IMR-90 (cell line): Measurements from ENCODE around the gene AGAP1. TPM values are rescaled to one million over a fixed set of nuclear protein-coding genes. Genes with fewer than 3 reads are reported as not detected.
A peak's percentile ranks its signal among the peaks of the same experiment; 100 is the strongest.

ENCODE experiments used
- ATAC-seq: fragments of 200-7000 bp; cut with Tn5 transposase; 2 replicates; pipeline ENCODE4 v1.9.1; 2020; ENCODE audit warnings: low read depth, mild to moderate bottlenecking, moderate library complexity
- BruUV-seq: library from RNA; stranded (reverse); fragments of 400-500 nt; replicated peaks from 2 replicates; lab custom pipeline; 2021; lab: Mats Ljungman, UMichigan
- CTCF ChIA-PET: fragments of 300-600 bp; formaldehyde crosslinking; extraction: SDS; loops from one replicate; lab custom pipeline; 2021; ENCODE audit warnings: antibody characterized with exemption; lab: Yijun Ruan, JAX
- POLR2A ChIA-PET: fragments of 300-600 bp; sonication (Branson Sonifier 250); formaldehyde crosslinking; loops from one replicate; lab custom pipeline; 2022; ENCODE audit warnings: antibody characterized with exemption; ENCODE audit not compliant: unreplicated experiment; lab: Charles Lee
- DNase-seq: peaks from one replicate; pipeline ENCODE4 v3.0.0; 2013
- H2AFZ ChIP-seq: replicated peaks from 2 replicates; pipeline ENCODE3; 2013; ENCODE audit warnings: low read length, mild to moderate bottlenecking; ENCODE audit not compliant: poor library complexity
- H2AK5ac ChIP-seq: 2 replicates; pipeline ENCODE4 v1.6.1; 2013; ENCODE audit warnings: low read depth, low read length, inconsistent platforms
- H2AK9ac ChIP-seq: replicated peaks from 2 replicates; pipeline ENCODE3; 2013; ENCODE audit warnings: mild to moderate bottlenecking, low read depth, low read length, moderate library complexity; ENCODE audit not compliant: poor library complexity
- H2BK120ac ChIP-seq: 2 replicates; pipeline ENCODE4 v1.6.1; 2013; ENCODE audit warnings: low read depth, low read length, inconsistent platforms
- H2BK15ac ChIP-seq: 3 replicates; pipeline ENCODE4 v1.6.1; 2013; ENCODE audit warnings: low read depth, low read length, inconsistent platforms
- H2BK20ac ChIP-seq: 2 replicates; pipeline ENCODE4 v1.6.1; 2013; ENCODE audit warnings: low read depth, mild to moderate bottlenecking, inconsistent platforms, low read length, moderate library complexity
- H2BK5ac ChIP-seq: 2 replicates; pipeline ENCODE4 v1.6.1; 2013; ENCODE audit warnings: mild to moderate bottlenecking, low read depth, low read length, inconsistent platforms; ENCODE audit not compliant: poor library complexity, severe bottlenecking
- H3K14ac ChIP-seq: replicated peaks from 2 replicates; pipeline ENCODE4 v1.6.1; 2013; ENCODE audit warnings: low read depth, low read length, inconsistent platforms
- H3K18ac ChIP-seq: 2 replicates; pipeline ENCODE4 v1.6.1; 2013; ENCODE audit warnings: low read depth, low read length, control low read depth
- H3K23ac ChIP-seq: 2 replicates; pipeline ENCODE4 v1.6.1; 2013; ENCODE audit warnings: low read depth, low read length, inconsistent platforms
- H3K27ac ChIP-seq: 2 replicates; pipeline ENCODE4 v1.5.1; 2013; ENCODE audit warnings: mild to moderate bottlenecking, control low read depth, low read length; ENCODE audit not compliant: insufficient read depth
- H3K27me3 ChIP-seq: 2 replicates; pipeline ENCODE4 v1.6.1; 2013; ENCODE audit warnings: low read length; ENCODE audit not compliant: control insufficient read depth, insufficient read depth
- H3K36me3 ChIP-seq: 2 replicates; pipeline ENCODE4 v1.6.1; 2013; ENCODE audit warnings: low read length, mixed read lengths; ENCODE audit not compliant: control insufficient read depth, insufficient read depth
- H3K4ac ChIP-seq: 2 replicates; pipeline ENCODE4 v1.6.1; 2013; ENCODE audit warnings: low read depth, low read length, inconsistent platforms
- H3K4me1 ChIP-seq: 2 replicates; pipeline ENCODE4 v1.6.1; 2013; ENCODE audit warnings: low read length, mixed read lengths; ENCODE audit not compliant: control insufficient read depth, insufficient read depth
- H3K4me2 ChIP-seq: 2 replicates; pipeline ENCODE4 v1.6.1; 2013; ENCODE audit warnings: low read depth, mild to moderate bottlenecking, control low read depth, low read length, moderate library complexity
- H3K4me3 ChIP-seq: 2 replicates; pipeline ENCODE4 v1.5.1; 2013; ENCODE audit warnings: low read depth, mild to moderate bottlenecking, control low read depth, low read length, moderate library complexity; ENCODE audit not compliant: insufficient read depth
- H3K56ac ChIP-seq: 2 replicates; pipeline ENCODE4 v1.6.1; 2013; ENCODE audit warnings: low read length, inconsistent platforms; ENCODE audit not compliant: insufficient read depth; ENCODE audit errors: extremely low read depth
- H3K79me1 ChIP-seq, 2 experiments: 2 replicates each; pipeline ENCODE4 v1.6.1; 2013; ENCODE audit warnings: low read length in 2 of 2, inconsistent platforms in 1 of 2, low read depth in 1 of 2
- H3K9ac ChIP-seq: 2 replicates; pipeline ENCODE4 v1.6.1; 2013; ENCODE audit warnings: low read depth, low read length, control low read depth
- H3K9me1 ChIP-seq: 2 replicates; pipeline ENCODE4 v1.6.1; 2013; ENCODE audit warnings: low read length, inconsistent platforms; ENCODE audit not compliant: insufficient read depth
- H3K9me3 ChIP-seq: 2 replicates; pipeline ENCODE4 v1.6.1; 2013; ENCODE audit warnings: low read length; ENCODE audit not compliant: control insufficient read depth, insufficient read depth
- H4K20me1 ChIP-seq: 2 replicates; pipeline ENCODE4 v1.6.1; 2013; ENCODE audit warnings: low read length, inconsistent platforms; ENCODE audit not compliant: insufficient read depth
- H4K5ac ChIP-seq: 2 replicates; pipeline ENCODE4 v1.6.1; 2013; ENCODE audit warnings: mild to moderate bottlenecking, low read depth, low read length, control low read depth
- H4K8ac ChIP-seq, 2 experiments: 2 replicates each; pipeline ENCODE4 v1.6.1; 2013; ENCODE audit warnings: low read depth in 2 of 2, low read length in 2 of 2, control low read depth in 1 of 2, inconsistent platforms in 1 of 2
- H4K91ac ChIP-seq: 2 replicates; pipeline ENCODE4 v1.6.1; 2013; ENCODE audit warnings: low read depth, low read length, inconsistent platforms; ENCODE audit not compliant: insufficient read depth
- BHLHE40 ChIP-seq: fragments of 150-350 bp; IDR thresholded peaks from 2 replicates; pipeline ENCODE4 v1.6.1; 2016; ENCODE audit warnings: mild to moderate bottlenecking, low read depth, low read length
- CEBPB ChIP-seq: IDR thresholded peaks from 2 replicates; pipeline ENCODE4 v1.6.1; 2012; ENCODE audit warnings: low read depth, low read length, improper control_type of control experiment
- CHD1 ChIP-seq: IDR thresholded peaks from 2 replicates; pipeline ENCODE4 v1.6.1; 2012; ENCODE audit warnings: low read depth, low read length, improper control_type of control experiment
- FOS ChIP-seq: fragments of 150-350 bp; IDR thresholded peaks from 2 replicates; pipeline ENCODE4 v1.6.1; 2016; ENCODE audit warnings: low read depth, low read length
- MAFK ChIP-seq: IDR thresholded peaks from 2 replicates; pipeline ENCODE4 v1.6.1; 2012; ENCODE audit warnings: low read depth, low read length, improper control_type of control experiment
- MAZ ChIP-seq: IDR thresholded peaks from 2 replicates; pipeline ENCODE4 v1.6.1; 2012; ENCODE audit warnings: low read depth, mild to moderate bottlenecking, low read length, improper control_type of control experiment, moderate library complexity, borderline replicate concordance
- RAD21 ChIP-seq: IDR thresholded peaks from 2 replicates; pipeline ENCODE4 v1.6.1; 2012; ENCODE audit warnings: low read length, improper control_type of control experiment
- RFX5 ChIP-seq: IDR thresholded peaks from 2 replicates; pipeline ENCODE4 v1.8.0; 2012; ENCODE audit warnings: low read depth, mild to moderate bottlenecking, low read length, moderate library complexity
- WGBS, 2 experiments: methylation state at CpG; one replicate each; pipeline versions ENCODE4 v1.1.5 to v1.1.7; 2013; ENCODE audit warnings: missing lambda C conversion rate in 2 of 2; ENCODE audit not compliant: insufficient read length in 1 of 2; ENCODE audit errors: extremely low coverage in 2 of 2; 5-methylcytosine and 5-hydroxymethylcytosine counted together
- dilution Hi-C: fragments of 300-500 bp; cut with HindIII; formaldehyde crosslinking; loops from one replicate; pipeline ENCODE4 v1.14.3; 2018; ENCODE audit warnings: low sequenced_read_pairs; ENCODE audit not compliant: unreplicated experiment
- in situ Hi-C: fragments of 300-500 bp; cut with MboI; formaldehyde crosslinking; loops from 3 replicates; pipeline ENCODE4 v1.14.3; 2019; ENCODE audit warnings: low sequenced_read_pairs, inconsistent platforms, mixed read lengths
- intact Hi-C: fragments of 100-400 bp; cut with micrococcal nuclease; formaldehyde crosslinking; loops from 2 replicates; pipeline ENCODE4 v1.10.0; 2022
- polyA plus RNA-seq, 3 experiments: library from polyadenylated mRNA; depleted of rRNA; stranded (reverse); fragments of >200 nt; gene quantifications; 2 replicates each; pipeline ENCODE4 v1.2.3, GENCODE V29; 2012; ENCODE audit warnings: low replicate concordance in 1 of 3
- total RNA-seq: library from RNA; depleted of rRNA; stranded (reverse); fragments of >200 nt; gene quantifications from 2 replicates; pipeline ENCODE4 v1.2.3, GENCODE V29; 2012
- TF ChIP-seq, protein P1 (sequence below): fragments of 150-350 bp; IDR thresholded peaks from 2 replicates; pipeline ENCODE4 v1.6.1; 2017; ENCODE audit warnings: mild to moderate bottlenecking, antibody characterized with exemption, low read length, low read depth

The AGAP1 gene
- total and polyA plus RNA-seq, 2 of the 4 experiments (the other 2 are of a cell fraction), result 15.1 to 16.4 TPM

DNA sequence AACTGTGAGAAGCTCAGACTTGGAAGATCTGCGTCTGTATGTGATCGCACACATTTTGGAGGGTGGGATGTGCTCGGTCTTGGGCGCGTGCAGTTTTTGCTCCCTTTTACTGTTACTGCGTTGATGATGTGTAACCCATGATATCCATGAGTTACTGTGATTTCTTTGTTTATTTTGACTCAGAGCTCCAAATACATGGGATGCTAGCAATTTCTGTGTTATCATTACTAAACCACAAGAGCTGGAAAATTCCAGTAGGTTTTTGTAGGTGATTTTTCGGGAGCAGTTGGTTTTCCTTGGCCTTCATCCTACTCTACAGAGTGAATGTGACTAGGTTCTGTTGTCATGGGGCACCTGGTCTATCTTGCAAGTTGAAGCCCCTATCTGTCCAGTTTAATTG, 124.2 kb downstream of the AGAP1 start:
- WGBS, 2 experiments, result no CpG with 5 or more reads among the region's 7 CpGs
- in situ Hi-C loops, result loop anchor here (25.0 kb wide), 1 partner anchor 544 kb away; the partner anchor contains the start of gene GBX2
- Histone ChIP-seq H2AK9ac (no peak overlapping the region), H3K9me3 (peaks cover 4% of the 10 kb centered on the region; the same call in 1 of the 2 replicates), H4K8ac (no peak overlapping the region), H3K14ac (no peak overlapping the region), H3K9ac (no peak overlapping the region), H3K27me3 (no peaks in the 10 kb centered on the region), H3K18ac (no peak overlapping the region), H2BK20ac (no peak overlapping the region), H3K9me1 (peaks cover 9% of the 10 kb centered on the region), H3K4me3 (no peak overlapping the region), H2AFZ (no peak overlapping the region), H2AK5ac (no peak overlapping the region), H2BK120ac (no peak overlapping the region), H2BK15ac (no peak overlapping the region), H3K56ac (no peak overlapping the region), H3K23ac (no peak overlapping the region), H3K27ac (peak overlapping the region; percentile 39; the same call in 1 of the 2 replicates), H3K4me2 (peak overlapping the region; percentile 63), H3K36me3 (no peaks in the 10 kb centered on the region), H3K4ac (no peak overlapping the region), H3K4me1 (peaks cover 16% of the 10 kb centered on the region), H4K91ac (no peak overlapping the region), H4K20me1 (peaks cover 66% of the 10 kb centered on the region), H3K79me1 (peaks cover 28 to 49% of the 10 kb centered on the region in 2 experiments), H2BK5ac (no peak overlapping the region), H4K5ac (no peak overlapping the region)
- TF ChIP-seq MAFK, result peak; percentile 4; the same call in 1 of the 2 replicates
- peak; percentile 85 for TF ChIP-seq FOS
- 0 out of 2 replicates have a peak, but pooled peaks have one; percentile 48 for TF ChIP-seq CHD1
- TF ChIP-seq RAD21, result no peak
- no peak for TF ChIP-seq MAZ
- peak; percentile 24; the same call in 1 of the 2 replicates for TF ChIP-seq BHLHE40
- TF ChIP-seq RFX5, result no peak
- TF ChIP-seq CEBPB, result 0 out of 2 replicates have a peak, but pooled peaks have one; percentile 46
- TF ChIP-seq, protein P1, sequence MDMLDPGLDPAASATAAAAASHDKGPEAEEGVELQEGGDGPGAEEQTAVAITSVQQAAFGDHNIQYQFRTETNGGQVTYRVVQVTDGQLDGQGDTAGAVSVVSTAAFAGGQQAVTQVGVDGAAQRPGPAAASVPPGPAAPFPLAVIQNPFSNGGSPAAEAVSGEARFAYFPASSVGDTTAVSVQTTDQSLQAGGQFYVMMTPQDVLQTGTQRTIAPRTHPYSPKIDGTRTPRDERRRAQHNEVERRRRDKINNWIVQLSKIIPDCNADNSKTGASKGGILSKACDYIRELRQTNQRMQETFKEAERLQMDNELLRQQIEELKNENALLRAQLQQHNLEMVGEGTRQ, result no peak
- DNase-seq (peak; percentile 89), ATAC-seq (peak; percentile 73)
- ChIA-PET CTCF (interaction anchor here (1.3 kb wide), 1 partner anchor 24 kb away, joined by 5 read pairs; no protein-coding TSS in a partner anchor), POLR2A (no interaction called here)
- dilution Hi-C loops, result no loop called here
- intact Hi-C loops, result loop anchor here (1.0 kb wide), 2 partner anchors 16 to 42 kb away; no protein-coding TSS in a partner anchor
- BruUV-seq, result no TSS peak
